HG03565 (cell line): ENCODE measurements around the gene HEATR1.
"Not testable (repeated sequence)": the region's sequence is repeated elsewhere in the genome, so short reads cannot be mapped to it uniquely, and the experiment has no call there.

ENCODE experiments used
- ATAC-seq: cut with Tn5 transposase; IDR thresholded peaks from one replicate; pipeline ENCODE4 v1.9.1; 2021; ENCODE audit warnings: mild to moderate bottlenecking, moderate library complexity; ENCODE audit not compliant: unreplicated experiment

Gene HEATR1, protein sequence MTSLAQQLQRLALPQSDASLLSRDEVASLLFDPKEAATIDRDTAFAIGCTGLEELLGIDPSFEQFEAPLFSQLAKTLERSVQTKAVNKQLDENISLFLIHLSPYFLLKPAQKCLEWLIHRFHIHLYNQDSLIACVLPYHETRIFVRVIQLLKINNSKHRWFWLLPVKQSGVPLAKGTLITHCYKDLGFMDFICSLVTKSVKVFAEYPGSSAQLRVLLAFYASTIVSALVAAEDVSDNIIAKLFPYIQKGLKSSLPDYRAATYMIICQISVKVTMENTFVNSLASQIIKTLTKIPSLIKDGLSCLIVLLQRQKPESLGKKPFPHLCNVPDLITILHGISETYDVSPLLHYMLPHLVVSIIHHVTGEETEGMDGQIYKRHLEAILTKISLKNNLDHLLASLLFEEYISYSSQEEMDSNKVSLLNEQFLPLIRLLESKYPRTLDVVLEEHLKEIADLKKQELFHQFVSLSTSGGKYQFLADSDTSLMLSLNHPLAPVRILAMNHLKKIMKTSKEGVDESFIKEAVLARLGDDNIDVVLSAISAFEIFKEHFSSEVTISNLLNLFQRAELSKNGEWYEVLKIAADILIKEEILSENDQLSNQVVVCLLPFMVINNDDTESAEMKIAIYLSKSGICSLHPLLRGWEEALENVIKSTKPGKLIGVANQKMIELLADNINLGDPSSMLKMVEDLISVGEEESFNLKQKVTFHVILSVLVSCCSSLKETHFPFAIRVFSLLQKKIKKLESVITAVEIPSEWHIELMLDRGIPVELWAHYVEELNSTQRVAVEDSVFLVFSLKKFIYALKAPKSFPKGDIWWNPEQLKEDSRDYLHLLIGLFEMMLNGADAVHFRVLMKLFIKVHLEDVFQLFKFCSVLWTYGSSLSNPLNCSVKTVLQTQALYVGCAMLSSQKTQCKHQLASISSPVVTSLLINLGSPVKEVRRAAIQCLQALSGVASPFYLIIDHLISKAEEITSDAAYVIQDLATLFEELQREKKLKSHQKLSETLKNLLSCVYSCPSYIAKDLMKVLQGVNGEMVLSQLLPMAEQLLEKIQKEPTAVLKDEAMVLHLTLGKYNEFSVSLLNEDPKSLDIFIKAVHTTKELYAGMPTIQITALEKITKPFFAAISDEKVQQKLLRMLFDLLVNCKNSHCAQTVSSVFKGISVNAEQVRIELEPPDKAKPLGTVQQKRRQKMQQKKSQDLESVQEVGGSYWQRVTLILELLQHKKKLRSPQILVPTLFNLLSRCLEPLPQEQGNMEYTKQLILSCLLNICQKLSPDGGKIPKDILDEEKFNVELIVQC (N-terminal part only)

DNA sequence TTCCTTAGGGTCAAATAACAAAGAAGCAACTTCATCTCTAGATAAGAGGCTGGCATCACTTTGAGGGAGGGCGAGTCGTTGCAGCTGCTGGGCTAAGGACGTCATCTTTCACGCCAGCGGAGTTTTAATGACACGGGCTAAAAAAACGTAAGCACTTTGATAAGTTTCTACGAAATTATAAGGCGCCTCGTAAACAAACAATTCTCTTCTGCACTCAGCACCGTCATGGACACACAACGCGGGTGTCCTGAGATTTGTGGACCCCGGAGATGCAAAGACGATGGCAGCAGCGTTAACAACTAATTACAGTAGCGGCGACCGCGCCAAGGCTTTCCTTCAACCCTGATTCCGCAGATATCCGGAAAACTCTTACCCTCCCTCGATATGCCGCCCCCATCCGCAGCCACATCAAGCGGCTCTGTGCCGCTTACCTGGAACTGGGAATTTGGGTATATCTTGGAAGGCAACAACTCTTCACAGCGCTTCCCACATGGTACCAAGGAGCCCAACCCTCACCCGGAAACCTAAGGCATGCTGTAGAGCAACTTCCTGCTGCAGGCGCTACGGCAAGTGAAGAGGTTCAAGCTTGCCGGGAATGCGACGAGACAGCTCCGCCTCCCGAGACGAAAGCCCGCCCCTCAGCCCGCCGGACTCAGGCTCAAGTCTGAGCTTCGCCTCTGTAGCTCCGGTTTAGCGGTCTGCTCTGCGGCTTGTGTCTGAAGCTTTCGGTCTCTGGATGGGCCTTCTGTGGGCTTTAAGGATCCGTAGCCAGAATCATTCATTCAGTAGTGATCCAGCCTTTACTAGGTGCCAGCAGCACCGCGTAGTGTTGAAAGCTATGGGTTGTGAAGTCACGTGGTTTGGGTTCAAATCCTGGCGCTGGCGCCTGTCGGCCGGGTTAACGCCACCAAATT is at the start of gene HEATR1:
TSS of gene HEATR1 (minus strand) at position 526 of the 914 bp plus-strand sequence. CDS start at position 105, 421 bp downstream.
- ATAC-seq = peak; percentile 93

DNA sequence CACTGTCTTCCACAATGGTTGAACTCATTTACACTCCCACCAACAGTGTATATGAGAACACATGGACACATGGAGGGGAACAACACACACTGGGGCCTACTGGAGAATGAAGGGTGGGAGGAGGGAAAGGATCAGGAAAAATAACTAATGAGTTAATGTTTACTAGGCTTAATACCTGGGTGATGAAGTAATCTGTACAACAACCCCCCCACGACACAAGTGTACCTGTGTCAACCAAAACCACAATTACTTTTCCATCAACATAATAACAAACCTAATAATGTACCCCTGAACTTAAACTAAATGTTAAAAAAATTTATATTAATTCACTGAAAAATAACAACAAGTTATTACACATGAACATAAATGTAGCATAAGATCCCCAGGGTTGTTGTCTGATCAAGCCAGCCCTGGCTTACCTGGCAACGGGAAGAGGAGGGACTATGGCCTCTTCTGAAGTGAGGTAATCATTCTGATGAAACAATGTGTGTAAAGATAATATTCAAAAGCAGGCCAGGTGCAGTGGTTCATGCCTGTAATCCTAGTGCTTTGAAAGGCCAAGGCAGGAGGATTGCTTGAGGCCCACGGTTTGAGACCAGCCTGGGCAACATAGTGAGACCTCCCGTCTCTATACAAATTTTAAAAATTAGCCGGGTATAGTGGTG is 40.8 kb upstream of the HEATR1 start:
- ATAC-seq = no peak

DNA sequence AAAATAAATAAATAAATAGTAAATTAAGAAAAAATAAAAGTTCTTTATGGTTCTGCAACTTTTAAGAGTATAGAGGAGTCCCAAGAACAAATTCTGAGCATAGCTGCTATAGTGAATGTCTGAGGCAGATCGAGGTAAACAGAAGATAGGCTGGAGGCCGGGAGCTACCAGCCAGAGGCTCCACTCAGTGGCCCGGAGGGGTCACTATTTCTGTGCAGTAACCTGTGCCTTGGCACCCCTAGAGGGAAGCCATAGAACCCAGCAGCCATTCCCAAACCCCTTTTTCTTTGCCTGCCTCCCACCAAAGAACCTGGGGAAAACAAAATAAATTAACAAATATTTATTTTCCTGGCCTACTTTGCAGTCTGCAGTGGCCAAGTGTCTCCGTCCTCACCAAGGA is 38.4 kb upstream of the HEATR1 start:
- ATAC-seq = no peak

GRCh38 chr1:236639686-236640085 is 35.4 kb upstream of the HEATR1 start:
- no peak for ATAC-seq

- no peak for ATAC-seq
Observed at GRCh38 chr1:236638945-236639344, 34.6 kb upstream of the HEATR1 start.

DNA sequence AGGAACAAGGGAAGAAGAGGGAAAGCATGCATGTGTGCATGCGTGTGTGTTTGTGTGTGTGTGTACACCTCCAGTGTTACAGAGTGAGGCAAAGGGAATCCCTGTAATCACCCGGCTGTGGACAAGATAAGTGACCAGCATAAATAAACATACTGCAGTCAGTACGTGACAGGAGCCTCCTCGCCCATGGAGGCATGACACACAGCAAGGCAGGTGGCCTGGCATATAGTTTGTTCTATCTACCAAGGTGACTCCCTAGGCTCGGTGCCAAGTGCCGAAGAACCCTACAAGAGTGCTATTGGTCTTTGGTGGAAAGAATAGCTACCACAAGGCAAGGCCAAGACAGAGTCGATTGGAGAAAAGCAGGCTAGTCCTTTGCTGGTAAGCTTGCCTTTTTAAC is 31.7 kb upstream of the HEATR1 start:
- no peak for ATAC-seq

DNA sequence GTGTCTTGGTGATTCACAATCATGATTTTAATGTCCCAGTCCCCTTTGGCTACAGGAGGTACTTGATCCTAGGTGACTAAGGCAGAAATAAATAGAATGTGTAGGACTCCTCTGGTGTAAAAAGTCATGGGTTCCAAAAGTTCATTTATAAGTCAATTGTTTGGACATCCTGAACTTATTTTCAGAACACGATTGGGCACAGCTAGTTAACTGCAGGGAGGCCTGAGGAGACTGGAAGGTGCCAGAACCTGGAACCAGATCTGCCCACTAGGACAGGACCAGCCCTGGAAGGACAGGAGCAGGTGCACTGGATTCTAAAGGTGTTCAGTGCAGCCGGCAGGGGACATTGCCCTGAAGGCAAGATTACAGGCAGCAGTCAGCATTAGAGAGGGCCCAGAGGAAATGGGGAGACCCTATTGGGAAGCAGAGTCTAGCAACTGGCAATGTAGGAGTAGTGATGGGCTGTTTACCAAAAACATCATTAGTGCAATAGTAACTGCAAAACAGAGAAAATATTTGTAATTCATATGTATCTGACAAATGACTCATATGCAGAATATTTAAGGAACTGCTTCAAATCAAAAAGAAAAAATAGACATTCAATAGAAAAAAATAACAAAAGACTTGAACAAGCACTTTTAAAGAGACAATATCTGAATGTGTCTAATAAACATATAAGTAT is 23.6 kb upstream of the HEATR1 start:
- ATAC-seq = no peak

DNA sequence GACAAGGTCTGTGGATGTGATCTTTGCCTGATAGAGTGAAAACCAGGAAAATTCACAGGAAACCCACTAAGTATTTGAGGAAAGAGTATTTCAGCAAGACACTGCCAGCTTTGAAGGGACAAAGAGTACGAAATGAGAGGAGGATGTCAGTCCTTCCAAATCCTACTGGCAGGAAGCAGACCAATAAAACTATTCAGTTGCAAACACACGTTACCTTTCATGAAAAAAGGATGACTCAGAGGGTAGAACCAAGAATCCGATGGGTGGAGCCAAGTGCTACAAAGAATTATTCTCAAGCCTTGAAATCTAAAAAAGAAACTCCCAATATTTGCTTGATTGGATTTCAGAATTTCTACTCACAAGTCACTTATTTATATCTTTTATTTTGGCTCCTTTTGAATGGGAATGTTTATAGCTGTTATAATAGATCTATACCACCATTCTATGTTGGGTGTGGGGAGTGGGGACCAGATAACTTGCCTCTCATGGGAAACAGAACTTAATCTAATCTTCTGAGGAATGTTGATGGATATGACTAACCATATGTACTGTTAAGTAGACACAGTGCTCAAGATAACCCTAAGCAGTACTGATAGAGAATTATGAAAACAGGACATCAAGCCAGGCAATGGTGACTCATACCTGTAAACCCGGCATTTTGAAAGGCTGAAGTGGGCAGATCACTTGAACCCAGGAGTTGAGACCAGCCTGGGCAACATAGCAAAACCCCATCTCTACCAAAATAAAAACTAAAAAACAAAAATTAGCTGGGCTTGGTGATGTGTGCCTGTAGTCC is 19.3 kb upstream of the HEATR1 start:
- no peak for ATAC-seq

DNA sequence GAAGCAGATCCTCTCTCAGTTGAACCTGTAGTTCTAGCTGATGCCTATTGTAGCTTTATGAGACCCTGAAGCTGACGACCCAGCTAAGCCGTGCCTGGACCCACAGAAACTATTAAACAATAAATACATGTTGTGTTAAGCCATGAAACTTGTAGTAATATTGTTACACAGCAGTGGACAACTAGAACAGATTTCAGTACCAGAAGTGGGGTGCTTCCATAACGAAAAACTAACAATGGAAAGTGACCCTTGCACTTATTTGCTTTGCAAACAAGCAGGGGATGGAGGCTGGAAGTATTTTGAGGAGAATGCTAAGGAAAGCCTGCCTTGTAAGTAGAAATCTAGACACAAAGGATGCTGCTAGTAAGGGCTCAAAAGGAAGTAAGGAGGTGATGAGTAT is 18.1 kb upstream of the HEATR1 start:
- no peak for ATAC-seq

DNA sequence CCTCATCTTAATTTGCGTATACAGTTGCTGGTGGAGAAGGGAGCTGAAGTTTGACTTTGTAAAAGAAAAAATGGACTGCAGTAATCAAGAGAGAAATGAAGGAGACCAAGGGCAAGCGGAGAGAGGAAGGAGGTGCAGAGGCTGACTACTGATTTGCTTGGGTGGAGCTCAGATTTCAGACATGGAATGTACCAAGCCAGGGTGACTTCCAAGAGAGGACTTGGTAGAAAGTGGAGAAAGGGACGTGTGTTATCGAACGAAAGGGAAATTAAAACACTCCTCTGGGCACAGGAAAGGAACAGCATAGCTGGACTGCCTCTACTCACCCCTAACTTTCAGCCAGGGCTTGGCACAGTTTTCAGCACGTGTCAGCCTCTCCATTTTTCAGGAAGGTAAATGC is 15.1 kb upstream of the HEATR1 start:
- ATAC-seq = no peak

DNA sequence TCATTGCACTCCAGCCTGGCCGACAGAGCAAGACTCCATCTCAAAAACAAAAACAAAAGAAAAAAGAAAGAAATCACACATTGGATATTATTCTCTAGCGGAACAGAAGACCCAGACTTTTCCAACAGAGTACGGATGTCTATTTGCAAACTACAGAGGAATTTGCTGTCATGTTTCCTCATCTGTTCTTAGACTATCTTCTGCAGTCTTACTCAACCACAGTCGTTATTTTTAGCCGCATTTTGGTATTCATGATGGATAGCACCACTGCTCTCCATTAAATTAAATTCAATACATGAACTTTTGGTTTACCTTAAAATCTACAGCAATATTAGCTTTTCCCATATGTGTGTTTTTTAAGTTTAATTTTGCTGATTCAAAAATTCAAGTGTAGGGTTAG is 14.2 kb upstream of the HEATR1 start:
- ATAC-seq = no peak

DNA sequence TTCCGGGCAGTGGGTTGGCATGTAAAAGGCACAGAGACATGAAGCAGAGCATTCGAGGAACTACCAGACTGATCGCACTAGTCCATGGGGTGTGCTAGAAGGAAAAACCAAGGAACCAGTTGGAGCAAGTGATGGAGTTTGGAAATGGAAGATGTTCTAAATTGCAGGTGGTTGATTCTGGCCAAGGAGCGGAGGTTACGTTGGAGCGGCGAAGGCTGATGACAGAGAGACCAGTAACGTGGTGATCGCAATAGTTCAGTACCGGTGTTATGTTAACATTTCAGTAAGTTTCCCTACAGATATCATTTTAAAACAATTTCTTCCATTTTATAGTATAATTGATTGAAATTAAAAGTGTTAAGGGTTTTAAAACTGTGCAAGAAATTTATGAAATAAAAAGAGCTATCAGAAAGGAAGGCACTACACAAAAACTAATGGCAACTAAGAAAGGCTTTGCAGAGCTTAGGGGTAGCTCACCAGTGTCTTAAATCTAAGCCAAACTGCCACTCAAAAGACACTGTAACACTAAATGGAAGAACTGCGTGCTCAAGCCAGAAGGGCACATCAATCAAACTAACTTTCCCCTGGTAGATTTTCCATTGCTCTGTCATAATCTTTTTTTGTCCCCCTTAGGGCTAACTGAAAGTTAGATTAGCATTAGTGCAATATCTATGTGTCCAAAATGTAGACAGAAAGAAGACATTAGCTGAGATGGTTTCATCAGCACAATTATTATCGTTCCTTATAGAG is 11.3 kb upstream of the HEATR1 start:
- ATAC-seq = no peak

- ATAC-seq = no peak
Observed at GRCh38 chr1:236612349-236612748, 8.0 kb upstream of the HEATR1 start.

DNA sequence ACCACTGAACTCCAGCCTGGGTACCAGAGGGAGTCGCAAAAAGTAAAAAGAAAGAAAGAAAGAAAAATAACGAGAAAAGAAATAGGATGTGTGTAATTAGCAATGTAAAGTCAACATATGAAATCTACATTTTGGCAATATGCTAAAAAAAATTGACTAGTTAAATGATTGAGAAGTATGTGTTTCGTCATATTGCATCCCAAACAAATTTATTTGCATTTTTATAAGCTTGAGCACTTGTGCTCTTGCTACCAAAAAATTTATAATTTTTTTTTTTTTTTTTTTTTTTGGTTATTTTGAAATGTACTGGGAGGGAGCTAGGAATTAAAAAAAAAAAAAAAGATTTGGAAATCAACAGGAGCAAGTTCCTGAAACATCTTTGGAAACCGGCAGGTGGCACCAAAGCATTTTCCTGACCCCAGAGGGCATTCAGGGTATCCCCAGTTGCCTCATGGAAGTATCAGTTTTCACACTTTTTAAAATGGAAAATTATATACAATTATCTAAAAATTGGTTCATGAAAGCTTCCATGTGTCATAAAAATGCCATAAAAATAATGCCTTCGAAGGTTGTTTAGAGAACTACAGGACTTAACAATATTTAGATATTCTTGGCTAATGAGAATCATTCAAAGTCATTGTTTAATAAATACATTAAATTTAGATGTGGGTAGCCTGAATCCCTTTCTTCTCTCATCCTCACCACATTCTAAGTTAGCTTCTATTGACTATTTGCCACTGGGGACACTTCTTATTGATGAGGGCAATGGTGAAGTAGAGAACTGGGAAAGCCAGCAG is 4.8 kb upstream of the HEATR1 start:
- ATAC-seq = no peak

DNA sequence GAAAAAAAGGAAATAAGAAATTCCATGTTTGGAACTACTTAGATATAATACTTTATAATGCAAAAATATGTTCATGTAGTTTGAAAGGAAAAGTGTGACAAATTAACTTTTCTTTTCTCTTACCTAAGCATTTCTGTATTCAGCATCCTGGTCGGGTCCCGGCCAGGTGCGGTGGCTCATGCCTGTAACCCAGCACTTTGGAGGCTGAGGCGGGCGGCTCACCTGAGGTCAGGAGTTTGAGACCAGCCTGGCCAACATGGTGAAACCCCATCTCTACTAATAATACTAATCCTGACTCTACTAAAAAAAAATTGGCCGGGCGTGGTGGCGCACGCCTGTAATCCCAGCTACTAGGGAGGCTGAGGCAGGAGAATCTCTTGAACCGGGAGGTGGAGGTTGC is 3.3 kb upstream of the HEATR1 start:
- not testable (repeated sequence) for ATAC-seq

DNA sequence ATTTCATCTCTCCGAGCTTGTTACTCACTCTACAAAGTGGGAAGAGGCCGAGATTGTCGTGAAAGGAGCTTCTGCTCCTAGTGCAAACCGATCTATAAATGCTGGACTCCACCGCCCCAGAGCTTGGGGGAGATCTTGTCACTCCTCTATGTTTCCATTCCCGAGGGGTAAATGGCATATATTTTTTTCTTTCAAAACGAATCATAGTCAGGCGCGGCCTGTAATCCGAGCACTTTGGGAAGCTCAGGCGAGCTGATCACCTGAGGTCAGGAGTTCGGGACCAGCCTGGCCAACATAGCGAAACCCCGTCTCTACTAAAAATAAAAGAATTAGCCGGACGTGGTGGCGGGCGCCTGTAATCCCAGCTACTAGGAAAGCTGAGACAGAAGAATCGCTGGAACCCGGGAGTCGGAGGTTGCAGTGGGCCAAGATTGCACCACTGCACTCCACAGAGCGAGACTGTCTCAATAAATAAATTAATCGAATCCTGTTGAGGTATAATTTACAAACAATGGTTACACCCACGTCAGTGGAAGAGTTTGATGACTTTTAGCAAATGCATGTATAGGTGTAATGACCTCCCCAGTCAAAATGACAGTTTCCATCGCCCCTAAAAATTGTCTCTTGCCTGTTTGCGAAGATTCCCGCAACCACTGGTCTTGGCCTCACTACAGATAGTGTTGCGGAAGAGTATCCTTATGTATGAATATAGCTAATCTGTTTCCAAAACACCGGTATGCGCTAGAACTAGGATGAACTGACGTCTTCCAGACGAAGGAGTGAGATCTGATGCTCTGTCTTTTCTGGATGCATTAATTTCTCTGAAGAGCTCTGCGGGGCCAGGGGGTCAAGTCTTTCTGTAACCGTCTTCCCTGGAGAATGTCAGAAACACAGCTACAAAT is 840 bp upstream of the HEATR1 start:
- ATAC-seq = no peak
